HG03460 (cell line): ENCODE data around the gene ELF3.
"Not testable (repeated sequence)": the region's sequence is repeated elsewhere in the genome, so short reads cannot be mapped to it uniquely, and the experiment has no call there.

Source experiments
- ATAC-seq: cut with Tn5 transposase; IDR thresholded peaks from one replicate; pipeline ENCODE4 v1.9.1; 2021; ENCODE audit not compliant: unreplicated experiment

The ELF3 gene

GRCh38 chr1:202007805-202008489 is 2.4 kb upstream of the ELF3 start:
- no peak for ATAC-seq

GRCh38 chr1:202009326-202010179 is 834 bp upstream of the ELF3 start:
- no peak for ATAC-seq

DNA sequence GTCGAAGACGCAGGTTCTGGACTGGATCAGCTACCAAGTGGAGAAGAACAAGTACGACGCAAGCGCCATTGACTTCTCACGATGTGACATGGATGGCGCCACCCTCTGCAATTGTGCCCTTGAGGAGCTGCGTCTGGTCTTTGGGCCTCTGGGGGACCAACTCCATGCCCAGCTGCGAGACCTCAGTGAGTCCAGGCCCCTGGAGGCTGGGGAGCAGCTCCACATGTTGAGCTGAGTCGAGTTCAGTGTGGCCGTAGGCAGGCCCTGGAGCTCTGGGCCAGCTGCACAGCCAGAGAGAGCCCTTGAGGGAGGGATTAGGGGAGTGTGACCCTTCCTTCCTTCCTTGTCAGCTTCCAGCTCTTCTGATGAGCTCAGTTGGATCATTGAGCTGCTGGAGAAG is 1.6 kb downstream of the ELF3 start:
- no peak for ATAC-seq

DNA sequence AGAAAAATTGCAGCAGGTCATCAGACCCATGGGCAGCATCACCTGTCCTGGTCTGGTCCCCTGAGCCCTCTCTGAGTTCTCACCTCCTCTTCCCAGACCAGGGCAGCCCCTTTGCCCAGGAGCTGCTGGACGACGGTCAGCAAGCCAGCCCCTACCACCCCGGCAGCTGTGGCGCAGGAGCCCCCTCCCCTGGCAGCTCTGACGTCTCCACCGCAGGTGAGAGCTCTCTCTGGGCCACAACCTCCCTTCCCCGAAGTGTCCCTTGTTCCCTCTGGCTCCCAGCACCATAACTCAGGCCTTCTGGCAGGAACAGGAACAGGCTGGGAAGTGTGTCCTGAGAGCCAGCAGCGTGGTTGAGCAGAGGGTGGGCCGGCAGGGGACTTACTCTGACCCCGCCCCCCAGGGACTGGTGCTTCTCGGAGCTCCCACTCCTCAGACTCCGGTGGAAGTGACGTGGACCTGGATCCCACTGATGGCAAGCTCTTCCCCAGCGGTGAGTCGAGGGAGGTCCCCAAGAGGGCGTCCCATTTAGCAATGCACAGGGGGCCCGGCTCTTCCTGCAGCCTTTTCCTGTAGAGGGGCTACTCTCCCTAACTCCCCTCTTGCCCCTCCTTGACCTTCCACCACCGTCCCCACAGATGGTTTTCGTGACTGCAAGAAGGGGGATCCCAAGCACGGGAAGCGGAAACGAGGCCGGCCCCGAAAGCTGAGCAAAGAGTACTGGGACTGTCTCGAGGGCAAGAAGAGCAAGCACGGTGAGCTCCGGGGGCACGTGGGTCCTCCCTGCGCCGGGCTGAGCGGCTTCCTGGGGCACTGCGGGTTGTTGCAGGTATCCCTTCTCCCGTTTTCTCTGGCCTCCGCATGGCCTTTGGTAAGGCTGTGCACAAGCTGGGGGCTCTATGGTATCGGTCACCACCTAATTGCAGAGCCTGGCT is 2.4 kb downstream of the ELF3 start:
- ATAC-seq: no peak

DNA sequence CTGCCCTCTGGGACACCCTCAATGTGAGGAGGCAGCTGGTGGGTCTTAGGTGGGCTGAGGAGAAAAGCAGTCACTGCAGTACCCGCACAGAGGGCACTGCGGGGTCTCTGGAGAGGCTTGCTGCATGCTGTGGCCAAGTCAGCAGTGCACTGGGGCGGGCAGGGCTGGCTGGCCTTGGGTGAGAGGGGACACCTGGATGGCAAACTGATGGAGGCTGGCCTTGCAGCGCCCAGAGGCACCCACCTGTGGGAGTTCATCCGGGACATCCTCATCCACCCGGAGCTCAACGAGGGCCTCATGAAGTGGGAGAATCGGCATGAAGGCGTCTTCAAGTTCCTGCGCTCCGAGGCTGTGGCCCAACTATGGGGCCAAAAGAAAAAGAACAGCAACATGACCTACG is 3.2 kb downstream of the ELF3 start:
- no peak for ATAC-seq

GRCh38 chr1:202014060-202014459 is 3.7 kb downstream of the ELF3 start:
- ATAC-seq: no peak

DNA sequence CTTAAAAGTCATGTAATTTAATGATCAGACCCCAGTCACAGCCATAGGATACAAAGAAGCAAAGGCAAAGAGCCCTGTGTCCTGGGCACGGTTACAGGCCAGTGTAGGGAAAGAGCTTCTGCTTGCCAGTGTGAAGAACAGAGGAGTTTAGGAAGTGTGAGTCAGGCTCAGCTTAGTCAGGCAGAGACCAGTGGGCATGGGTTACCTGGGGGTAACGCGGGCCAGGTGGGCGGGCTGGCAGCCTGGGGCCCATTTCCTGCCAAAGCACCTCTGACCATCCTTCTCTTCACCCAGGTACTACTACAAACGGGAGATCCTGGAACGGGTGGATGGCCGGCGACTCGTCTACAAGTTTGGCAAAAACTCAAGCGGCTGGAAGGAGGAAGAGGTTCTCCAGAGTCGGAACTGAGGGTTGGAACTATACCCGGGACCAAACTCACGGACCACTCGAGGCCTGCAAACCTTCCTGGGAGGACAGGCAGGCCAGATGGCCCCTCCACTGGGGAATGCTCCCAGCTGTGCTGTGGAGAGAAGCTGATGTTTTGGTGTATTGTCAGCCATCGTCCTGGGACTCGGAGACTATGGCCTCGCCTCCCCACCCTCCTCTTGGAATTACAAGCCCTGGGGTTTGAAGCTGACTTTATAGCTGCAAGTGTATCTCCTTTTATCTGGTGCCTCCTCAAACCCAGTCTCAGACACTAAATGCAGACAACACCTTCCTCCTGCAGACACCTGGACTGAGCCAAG is 4.7 kb downstream of the ELF3 start:
- no peak for ATAC-seq

- no peak for ATAC-seq
Observed at GRCh38 chr1:202015662-202015937, 5.2 kb downstream of the ELF3 start.

DNA sequence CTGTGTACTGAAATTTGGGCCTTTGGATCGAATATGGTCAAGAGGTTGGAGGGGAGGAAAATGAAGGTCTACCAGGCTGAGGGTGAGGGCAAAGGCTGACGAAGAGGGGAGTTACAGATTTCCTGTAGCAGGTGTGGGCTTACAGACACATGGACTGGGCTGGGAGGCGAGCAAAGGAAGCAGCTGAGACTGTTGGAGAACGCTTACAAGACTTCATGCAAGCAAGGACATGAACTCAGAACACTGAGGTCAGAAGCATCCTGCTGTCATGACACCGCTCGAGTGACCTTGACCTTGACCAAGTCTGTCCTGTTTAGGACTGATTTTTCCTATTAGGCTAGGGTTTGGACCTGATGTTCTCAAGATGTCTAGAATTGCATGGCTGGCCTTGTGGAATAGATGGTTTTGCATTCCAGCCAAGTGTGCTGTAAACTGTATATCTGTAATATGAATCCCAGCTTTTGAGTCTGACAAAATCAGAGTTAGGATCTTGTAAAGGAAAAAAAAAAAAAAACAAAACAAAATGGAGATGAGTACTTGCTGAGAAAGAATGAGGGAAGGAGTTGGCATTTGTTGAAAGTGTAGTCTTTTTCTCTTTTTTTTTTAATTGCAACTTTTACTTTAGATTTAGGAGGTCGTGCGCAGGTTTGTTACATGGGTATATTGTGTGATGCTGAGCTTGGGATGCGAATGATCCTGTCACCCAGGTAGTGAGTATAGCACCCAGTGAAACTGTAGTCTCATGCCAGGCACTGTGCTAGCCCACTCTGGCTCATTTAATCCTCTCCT is 5.8 kb downstream of the ELF3 start:
- no peak for ATAC-seq

- no peak for ATAC-seq
Observed at GRCh38 chr1:202016811-202017748, 6.7 kb downstream of the ELF3 start.

- ATAC-seq: no peak
Observed at GRCh38 chr1:202017749-202018467, 7.5 kb downstream of the ELF3 start.

DNA sequence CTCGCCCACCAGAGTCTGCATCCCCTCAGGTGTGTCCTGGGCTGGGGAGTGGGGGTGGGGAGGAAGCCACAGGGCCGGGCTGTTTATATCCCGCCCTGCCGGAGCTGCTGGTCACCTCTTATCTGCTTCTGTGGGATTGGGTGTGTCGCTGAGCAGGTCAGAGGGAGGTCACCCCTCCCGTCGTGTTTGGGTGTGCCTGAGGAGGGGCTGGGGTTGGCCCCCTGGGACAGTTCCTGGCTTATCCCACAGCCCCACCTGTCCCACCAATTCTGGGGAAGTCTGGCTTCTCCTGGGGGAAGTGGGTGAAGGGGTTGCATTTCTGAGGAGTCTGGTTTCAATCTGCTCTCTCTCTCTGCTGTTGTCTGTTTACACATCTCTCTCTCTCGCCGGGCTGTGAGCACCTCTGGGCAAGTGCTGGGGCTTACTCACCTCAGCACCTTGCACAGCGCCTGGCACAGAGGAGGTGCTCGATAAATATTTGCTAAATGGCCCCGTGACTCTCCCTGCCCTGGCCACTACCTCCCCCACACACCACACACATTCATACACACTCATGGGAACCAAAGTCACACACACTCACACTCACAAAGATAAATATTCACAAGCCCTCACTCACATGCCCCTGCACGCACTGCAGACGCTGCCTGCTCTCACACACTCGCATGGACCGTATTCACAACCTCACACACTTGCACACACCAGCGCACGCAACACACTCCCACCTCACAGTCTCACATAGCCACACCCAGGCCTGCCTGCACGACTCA is 8.3 kb downstream of the ELF3 start:
- no peak for ATAC-seq

DNA sequence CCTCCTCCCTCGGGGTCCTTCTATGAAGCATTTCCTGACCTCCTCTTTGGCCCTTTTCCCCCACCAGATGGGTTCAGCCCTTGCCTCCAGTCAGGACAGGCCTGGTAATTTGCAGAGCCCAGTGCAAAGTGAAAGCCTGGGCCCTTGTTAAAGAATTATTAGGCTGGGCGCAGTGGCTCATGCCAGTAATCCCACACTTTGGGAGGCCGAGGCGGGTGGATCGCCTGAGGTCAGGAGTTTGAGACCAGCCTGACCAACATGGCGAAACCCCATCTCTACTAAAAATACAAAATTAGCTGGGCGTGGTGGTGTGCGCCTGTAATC is 8.8 kb downstream of the ELF3 start:
- not testable (repeated sequence) for ATAC-seq

DNA sequence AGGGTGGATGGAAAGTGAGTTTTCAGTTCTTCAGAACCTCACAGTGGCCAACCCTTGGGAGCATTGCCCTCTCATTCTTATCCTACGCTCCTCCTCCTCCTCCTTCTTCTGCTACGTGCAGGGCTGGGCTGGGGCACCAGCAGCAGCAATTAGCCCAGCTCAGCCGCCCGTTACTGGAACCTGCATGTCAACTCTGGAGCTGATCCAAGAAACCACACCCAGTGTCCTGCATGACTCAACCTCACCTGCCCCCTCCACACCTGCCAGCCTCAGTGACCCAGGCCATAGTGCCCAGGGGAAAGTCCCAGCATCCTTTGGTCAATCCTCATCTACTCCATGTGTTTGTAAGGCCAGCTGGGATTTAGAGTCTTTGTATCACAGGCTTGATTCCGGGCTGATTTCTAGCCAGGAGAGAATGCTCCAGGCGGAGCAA is 12.6 kb downstream of the ELF3 start:
- ATAC-seq: no peak

- ATAC-seq: no peak
Observed at GRCh38 chr1:202029171-202029665, 18.8 kb downstream of the ELF3 start.

DNA sequence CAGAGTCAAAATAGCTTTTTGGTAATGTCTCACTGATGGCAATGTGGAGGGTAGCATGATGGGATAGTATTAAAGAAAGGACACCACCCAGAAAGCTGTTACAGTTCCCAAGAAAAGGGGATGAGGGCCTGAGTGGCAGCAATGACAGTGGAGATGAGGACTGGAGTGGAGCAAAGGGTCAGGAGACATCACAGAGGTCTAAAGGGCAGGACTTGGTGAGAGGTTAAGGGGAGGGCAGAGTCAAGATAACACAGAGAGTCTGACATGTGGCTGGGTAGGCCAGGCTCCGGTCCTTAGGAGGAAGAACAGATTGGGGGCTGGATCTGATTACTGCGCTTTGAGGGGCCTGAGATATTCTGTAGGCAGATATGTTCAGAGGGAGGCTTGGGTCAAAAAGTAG is 19.3 kb downstream of the ELF3 start:
- no peak for ATAC-seq

- no peak for ATAC-seq
Observed at GRCh38 chr1:202031796-202032195, 21.4 kb downstream of the ELF3 start.
